ENCODE results near the gene RWDD1. TPM values are rescaled to one million over a fixed set of nuclear protein-coding genes. Genes with fewer than 3 reads are reported as not detected.
A peak's percentile ranks its signal among the peaks of the same experiment; 100 is the strongest.

Gene RWDD1
- total and polyA plus RNA-seq, 2 of the 13 experiments (the other 11 are each of a cell fraction or from before 2014, with no cell fraction given): 27.4 to 67.1 TPM

DNA sequence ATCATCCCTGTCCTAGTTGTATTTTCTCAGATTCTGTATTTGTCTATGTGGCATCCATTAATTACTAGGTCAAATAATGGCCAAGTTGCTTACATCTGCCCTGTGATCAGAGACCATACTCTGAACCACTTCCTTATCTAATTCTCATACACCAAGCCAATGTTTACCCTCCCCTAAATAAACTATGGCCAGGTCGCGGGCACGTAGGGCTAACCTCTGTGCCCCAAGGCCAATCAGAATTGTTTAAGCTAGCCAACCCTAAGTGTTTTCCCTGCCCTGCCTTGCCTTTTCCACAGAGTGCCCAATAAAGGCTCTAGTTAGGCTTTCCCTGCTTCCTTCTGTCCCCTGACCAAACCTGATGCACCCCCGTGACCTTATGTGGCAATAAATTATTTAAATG is 20.5 kb upstream of the RWDD1 start (continued):
- TF ChIP-seq ZNF589 (CRISPR knock-in tag; conservative IDR thresholded peaks at IDR 0.05) (no peak), POGZ (CRISPR knock-in tag; IDR thresholded peaks at IDR 0.05) (peak; percentile 90), DR1 (CRISPR knock-in tag; IDR thresholded peaks at IDR 0.05) (no peak), PRMT3 (CRISPR knock-in tag; IDR thresholded peaks at IDR 0.05; ENCODE audit: borderline replicate concordance, low read depth) (no peak), DNMT1 (CRISPR knock-in tag; IDR thresholded peaks at IDR 0.05) (no peak), ZNF788 (CRISPR knock-in tag; IDR thresholded peaks at IDR 0.05; ENCODE audit: borderline replicate concordance) (peak; percentile 43; the same call in 1 of the 2 replicates), MEIS1 (CRISPR knock-in tag; IDR thresholded peaks at IDR 0.05; ENCODE audit: borderline replicate concordance) (no peak), AHR (CRISPR knock-in tag; IDR thresholded peaks at IDR 0.05) (no peak), ARNTL (CRISPR knock-in tag; IDR thresholded peaks at IDR 0.05) (no peak), TBX3 (IDR thresholded peaks at IDR 0.05; ENCODE audit: borderline replicate concordance) (peak; percentile 35; the same call in 1 of the 2 replicates), ZBTB7A (CRISPR knock-in tag; IDR thresholded peaks at IDR 0.05) (no peak), ZSCAN25 (CRISPR knock-in tag; IDR thresholded peaks at IDR 0.05) (no peak), ISL2 (CRISPR knock-in tag; IDR thresholded peaks at IDR 0.05) (peak; percentile 77), KDM6A (CRISPR knock-in tag; IDR thresholded peaks at IDR 0.05; ENCODE audit: low read depth) (0 out of 2 replicates have a peak, but pooled peaks have one; percentile 47), ZNF33A (CRISPR knock-in tag; IDR thresholded peaks at IDR 0.05; ENCODE audit: borderline replicate concordance) (no peak), ZNF251 (CRISPR knock-in tag; IDR thresholded peaks at IDR 0.05) (no peak), GATAD2A (CRISPR knock-in tag; IDR thresholded peaks at IDR 0.05) (peak; percentile 79), ZNF841 (CRISPR knock-in tag; IDR thresholded peaks at IDR 0.05; ENCODE audit: borderline replicate concordance) (no peak), SOX5 (CRISPR knock-in tag; IDR thresholded peaks at IDR 0.05; ENCODE audit: borderline replicate concordance) (peak; percentile 77; the same call in 1 of the 2 replicates), EHMT2 (IDR thresholded peaks at IDR 0.05; ENCODE audit: borderline replicate concordance, low read depth, low read length) (no peak), NFATC3 (CRISPR knock-in tag; IDR thresholded peaks at IDR 0.05) (no peak), CBX1 (IDR thresholded peaks at IDR 0.05; ENCODE audit: low read depth) (no peak)
- TF ChIP-seq, protein P1, sequence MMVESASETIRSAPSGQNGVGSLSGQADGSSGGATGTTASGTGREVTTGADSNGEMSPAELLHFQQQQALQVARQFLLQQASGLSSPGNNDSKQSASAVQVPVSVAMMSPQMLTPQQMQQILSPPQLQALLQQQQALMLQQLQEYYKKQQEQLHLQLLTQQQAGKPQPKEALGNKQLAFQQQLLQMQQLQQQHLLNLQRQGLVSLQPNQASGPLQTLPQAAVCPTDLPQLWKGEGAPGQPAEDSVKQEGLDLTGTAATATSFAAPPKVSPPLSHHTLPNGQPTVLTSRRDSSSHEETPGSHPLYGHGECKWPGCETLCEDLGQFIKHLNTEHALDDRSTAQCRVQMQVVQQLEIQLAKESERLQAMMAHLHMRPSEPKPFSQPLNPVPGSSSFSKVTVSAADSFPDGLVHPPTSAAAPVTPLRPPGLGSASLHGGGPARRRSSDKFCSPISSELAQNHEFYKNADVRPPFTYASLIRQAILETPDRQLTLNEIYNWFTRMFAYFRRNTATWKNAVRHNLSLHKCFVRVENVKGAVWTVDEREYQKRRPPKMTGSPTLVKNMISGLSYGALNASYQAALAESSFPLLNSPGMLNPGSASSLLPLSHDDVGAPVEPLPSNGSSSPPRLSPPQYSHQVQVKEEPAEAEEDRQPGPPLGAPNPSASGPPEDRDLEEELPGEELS (CRISPR knock-in tag; IDR thresholded peaks at IDR 0.05): peak; percentile 88
- TF ChIP-seq, protein P2, sequence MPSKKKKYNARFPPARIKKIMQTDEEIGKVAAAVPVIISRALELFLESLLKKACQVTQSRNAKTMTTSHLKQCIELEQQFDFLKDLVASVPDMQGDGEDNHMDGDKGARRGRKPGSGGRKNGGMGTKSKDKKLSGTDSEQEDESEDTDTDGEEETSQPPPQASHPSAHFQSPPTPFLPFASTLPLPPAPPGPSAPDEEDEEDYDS (CRISPR knock-in tag; IDR thresholded peaks at IDR 0.05): no peak
- TF ChIP-seq, protein P3, sequence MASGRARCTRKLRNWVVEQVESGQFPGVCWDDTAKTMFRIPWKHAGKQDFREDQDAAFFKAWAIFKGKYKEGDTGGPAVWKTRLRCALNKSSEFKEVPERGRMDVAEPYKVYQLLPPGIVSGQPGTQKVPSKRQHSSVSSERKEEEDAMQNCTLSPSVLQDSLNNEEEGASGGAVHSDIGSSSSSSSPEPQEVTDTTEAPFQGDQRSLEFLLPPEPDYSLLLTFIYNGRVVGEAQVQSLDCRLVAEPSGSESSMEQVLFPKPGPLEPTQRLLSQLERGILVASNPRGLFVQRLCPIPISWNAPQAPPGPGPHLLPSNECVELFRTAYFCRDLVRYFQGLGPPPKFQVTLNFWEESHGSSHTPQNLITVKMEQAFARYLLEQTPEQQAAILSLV (CRISPR knock-in tag; IDR thresholded peaks at IDR 0.05; ENCODE audit: borderline replicate concordance): no peak
- TF ChIP-seq, protein P4, sequence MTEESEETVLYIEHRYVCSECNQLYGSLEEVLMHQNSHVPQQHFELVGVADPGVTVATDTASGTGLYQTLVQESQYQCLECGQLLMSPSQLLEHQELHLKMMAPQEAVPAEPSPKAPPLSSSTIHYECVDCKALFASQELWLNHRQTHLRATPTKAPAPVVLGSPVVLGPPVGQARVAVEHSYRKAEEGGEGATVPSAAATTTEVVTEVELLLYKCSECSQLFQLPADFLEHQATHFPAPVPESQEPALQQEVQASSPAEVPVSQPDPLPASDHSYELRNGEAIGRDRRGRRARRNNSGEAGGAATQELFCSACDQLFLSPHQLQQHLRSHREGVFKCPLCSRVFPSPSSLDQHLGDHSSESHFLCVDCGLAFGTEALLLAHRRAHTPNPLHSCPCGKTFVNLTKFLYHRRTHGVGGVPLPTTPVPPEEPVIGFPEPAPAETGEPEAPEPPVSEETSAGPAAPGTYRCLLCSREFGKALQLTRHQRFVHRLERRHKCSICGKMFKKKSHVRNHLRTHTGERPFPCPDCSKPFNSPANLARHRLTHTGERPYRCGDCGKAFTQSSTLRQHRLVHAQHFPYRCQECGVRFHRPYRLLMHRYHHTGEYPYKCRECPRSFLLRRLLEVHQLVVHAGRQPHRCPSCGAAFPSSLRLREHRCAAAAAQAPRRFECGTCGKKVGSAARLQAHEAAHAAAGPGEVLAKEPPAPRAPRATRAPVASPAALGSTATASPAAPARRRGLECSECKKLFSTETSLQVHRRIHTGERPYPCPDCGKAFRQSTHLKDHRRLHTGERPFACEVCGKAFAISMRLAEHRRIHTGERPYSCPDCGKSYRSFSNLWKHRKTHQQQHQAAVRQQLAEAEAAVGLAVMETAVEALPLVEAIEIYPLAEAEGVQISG (CRISPR knock-in tag; IDR thresholded peaks at IDR 0.05): no peak
- TF ChIP-seq, protein P5, sequence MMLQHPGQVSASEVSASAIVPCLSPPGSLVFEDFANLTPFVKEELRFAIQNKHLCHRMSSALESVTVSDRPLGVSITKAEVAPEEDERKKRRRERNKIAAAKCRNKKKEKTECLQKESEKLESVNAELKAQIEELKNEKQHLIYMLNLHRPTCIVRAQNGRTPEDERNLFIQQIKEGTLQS (CRISPR knock-in tag; IDR thresholded peaks at IDR 0.05): no peak

All from HepG2 (cell line).